Epithelial cell of esophagus (primary cell): ENCODE data around the gene FAM114A1.
A peak's percentile ranks its signal among the peaks of the same experiment; 100 is the strongest.

Experiments used
- DNase-seq: peaks from one replicate; pipeline ENCODE4 v3.0.0; 2010; ENCODE audit warnings: low read depth
- H3K4me3 ChIP-seq: 2 replicates; pipeline ENCODE4 v1.5.1; 2011; ENCODE audit warnings: mild to moderate bottlenecking, low read length, control low read depth
- TF ChIP-seq, protein P1 (sequence below): IDR thresholded peaks from 2 replicates; pipeline ENCODE4 v1.5.1; 2011; ENCODE audit warnings: low read depth, mild to moderate bottlenecking, low read length, control low read depth, inconsistent platforms; ENCODE audit not compliant: insufficient read depth; ENCODE audit errors: missing control alignments

Gene FAM114A1

GRCh38 chr4:38896940-38897339, 29.3 kb downstream of the FAM114A1 start:
- DNase-seq = no peak
- TF ChIP-seq, protein P1, sequence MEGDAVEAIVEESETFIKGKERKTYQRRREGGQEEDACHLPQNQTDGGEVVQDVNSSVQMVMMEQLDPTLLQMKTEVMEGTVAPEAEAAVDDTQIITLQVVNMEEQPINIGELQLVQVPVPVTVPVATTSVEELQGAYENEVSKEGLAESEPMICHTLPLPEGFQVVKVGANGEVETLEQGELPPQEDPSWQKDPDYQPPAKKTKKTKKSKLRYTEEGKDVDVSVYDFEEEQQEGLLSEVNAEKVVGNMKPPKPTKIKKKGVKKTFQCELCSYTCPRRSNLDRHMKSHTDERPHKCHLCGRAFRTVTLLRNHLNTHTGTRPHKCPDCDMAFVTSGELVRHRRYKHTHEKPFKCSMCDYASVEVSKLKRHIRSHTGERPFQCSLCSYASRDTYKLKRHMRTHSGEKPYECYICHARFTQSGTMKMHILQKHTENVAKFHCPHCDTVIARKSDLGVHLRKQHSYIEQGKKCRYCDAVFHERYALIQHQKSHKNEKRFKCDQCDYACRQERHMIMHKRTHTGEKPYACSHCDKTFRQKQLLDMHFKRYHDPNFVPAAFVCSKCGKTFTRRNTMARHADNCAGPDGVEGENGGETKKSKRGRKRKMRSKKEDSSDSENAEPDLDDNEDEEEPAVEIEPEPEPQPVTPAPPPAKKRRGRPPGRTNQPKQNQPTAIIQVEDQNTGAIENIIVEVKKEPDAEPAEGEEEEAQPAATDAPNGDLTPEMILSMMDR = no peak
- no peak overlapping the region for H3K4me3 ChIP-seq

DNA sequence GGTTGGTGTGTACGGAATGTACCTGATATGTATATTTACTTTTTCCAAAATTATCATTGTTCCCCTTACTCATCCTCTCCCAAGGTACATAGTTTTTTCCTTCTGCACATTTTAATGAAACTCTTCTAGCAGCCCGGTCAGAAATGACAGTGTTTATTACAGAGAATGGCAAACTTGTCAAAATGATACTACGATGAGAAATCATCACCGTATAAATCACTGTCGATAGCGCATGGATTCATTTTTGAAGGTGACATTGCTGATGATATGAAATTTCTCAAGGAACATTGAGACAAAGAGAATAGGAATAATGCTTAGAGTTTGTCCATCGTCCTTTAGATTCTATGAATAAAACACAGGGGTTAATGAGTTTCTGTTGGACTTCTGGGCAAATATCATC, 30.6 kb downstream of the FAM114A1 start:
- no peak overlapping the region for H3K4me3 ChIP-seq
- TF ChIP-seq, protein P1 = no peak
- no peak for DNase-seq

DNA sequence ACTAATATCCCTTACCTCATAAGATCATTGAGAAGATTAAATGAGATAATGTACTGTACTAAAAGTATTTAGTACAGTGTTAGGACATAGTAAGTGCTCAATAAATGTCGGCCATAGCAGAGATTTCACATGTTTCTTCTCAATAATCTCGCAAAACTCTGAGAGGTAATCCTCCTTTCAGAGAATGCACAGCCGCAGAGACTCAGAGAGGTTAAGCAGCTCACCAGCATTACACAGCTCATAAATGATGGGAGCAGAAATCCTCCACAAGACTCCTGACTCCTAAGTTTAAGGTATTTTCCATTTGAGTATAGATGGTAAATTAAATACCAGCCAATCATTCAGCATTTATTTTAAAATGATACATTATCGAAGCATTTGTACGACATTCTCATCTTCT, 34.6 kb downstream of the FAM114A1 start:
- DNase-seq = no peak
- no peak overlapping the region for H3K4me3 ChIP-seq
- TF ChIP-seq, protein P1 = no peak

GRCh38 chr4:38902695-38903094, 35.1 kb downstream of the FAM114A1 start:
- TF ChIP-seq, protein P1 = peak; percentile 28
- H3K4me3 ChIP-seq = no peak overlapping the region
- peak; percentile 33 for DNase-seq

GRCh38 chr4:38904090-38904666, 36.6 kb downstream of the FAM114A1 start:
- no peak for DNase-seq
- no peak overlapping the region for H3K4me3 ChIP-seq
- TF ChIP-seq, protein P1 = no peak

GRCh38 chr4:38904682-38905081, 37.1 kb downstream of the FAM114A1 start:
- DNase-seq = no peak
- TF ChIP-seq, protein P1 = no peak
- H3K4me3 ChIP-seq = no peak overlapping the region

GRCh38 chr4:38905652-38906385, 38.2 kb downstream of the FAM114A1 start:
- DNase-seq = no peak
- TF ChIP-seq, protein P1 = no peak
- no peak overlapping the region for H3K4me3 ChIP-seq
